RCC 7860 (cell line): ENCODE results near the gene RIPK3.
"Not testable (repeated sequence)": the region's sequence is repeated elsewhere in the genome, so short reads cannot be mapped to it uniquely, and the experiment has no call there.

Experiments used
- DNase-seq: peaks from one replicate; pipeline ENCODE4 v3.0.0-alpha.2; 2015; ENCODE audit warnings: low spot score
- FAIRE-seq: peaks from 2 replicates; lab custom pipeline; 2012; peaks lifted over from hg19 to GRCh38; lab: Jason Lieb, UNC

RIPK3 gene

GRCh38 chr14:24339284-24340151 lies at the start of gene RIPK3:
Gene RIPK3 (minus strand): TSS chr14:24339991. CDS start chr14:24339826, 165 bp downstream.
- no peak for DNase-seq
- FAIRE-seq = no peak

GRCh38 chr14:24389226-24389848 lies 49.5 kb upstream of the RIPK3 start:
- DNase-seq (no peak), FAIRE-seq (no peak)

- DNase-seq (no peak), FAIRE-seq (no peak)
Measured at GRCh38 chr14:24388474-24389179, 48.8 kb upstream of the RIPK3 start.

GRCh38 chr14:24387579-24387978 lies 47.8 kb upstream of the RIPK3 start:
- FAIRE-seq, DNase-seq: not testable (repeated sequence)

- DNase-seq = no peak
- FAIRE-seq = no peak
Measured at GRCh38 chr14:24387009-24387345, 47.2 kb upstream of the RIPK3 start.

- DNase-seq = no peak
- FAIRE-seq = no peak
Measured at GRCh38 chr14:24385524-24385923, 45.7 kb upstream of the RIPK3 start.

- FAIRE-seq (no peak), DNase-seq (no peak)
Measured at GRCh38 chr14:24384169-24384568, 44.4 kb upstream of the RIPK3 start.

- FAIRE-seq (no peak), DNase-seq (no peak)
Measured at GRCh38 chr14:24382064-24382371, 42.2 kb upstream of the RIPK3 start.

- DNase-seq = peak; percentile 30
Measured at GRCh38 chr14:24381363-24382063, 41.7 kb upstream of the RIPK3 start.

GRCh38 chr14:24379907-24380730 lies 40.3 kb upstream of the RIPK3 start:
- FAIRE-seq (no peak), DNase-seq (no peak)

More at GRCh38 chr14:24381363-24382063, 41.7 kb upstream of the RIPK3 start:
- no peak for FAIRE-seq

GRCh38 chr14:24378981-24379906 lies 39.5 kb upstream of the RIPK3 start:
- no peak for FAIRE-seq
- no peak for DNase-seq

GRCh38 chr14:24378327-24378726 lies 38.5 kb upstream of the RIPK3 start:
- DNase-seq = no peak
- no peak for FAIRE-seq

- DNase-seq (no peak), FAIRE-seq (no peak)
Measured at GRCh38 chr14:24377657-24378056, 37.9 kb upstream of the RIPK3 start.

- no peak for DNase-seq
- FAIRE-seq = no peak
Measured at GRCh38 chr14:24377126-24377525, 37.3 kb upstream of the RIPK3 start.

GRCh38 chr14:24376448-24377070 lies 36.8 kb upstream of the RIPK3 start:
- DNase-seq (no peak), FAIRE-seq (no peak)

GRCh38 chr14:24372701-24373416 lies 33.1 kb upstream of the RIPK3 start:
- DNase-seq = no peak

GRCh38 chr14:24371605-24372004 lies 31.8 kb upstream of the RIPK3 start:
- DNase-seq, FAIRE-seq: not testable (repeated sequence)

More at GRCh38 chr14:24372701-24373416, 33.1 kb upstream of the RIPK3 start:
- FAIRE-seq = no peak

- DNase-seq (no peak), FAIRE-seq (no peak)
Measured at GRCh38 chr14:24370748-24371147, 31.0 kb upstream of the RIPK3 start.
